HepG2 (cell line): ENCODE data around the gene SAPCD1. TPM values are rescaled to one million over a fixed set of nuclear protein-coding genes. Genes with fewer than 3 reads are reported as not detected.

Experiments used
- AGO1 ChIP-seq: fragments of 200-400 bp; formaldehyde crosslinking; IDR thresholded peaks from 2 replicates; pipeline ENCODE4 v1.6.1; 2017; ENCODE audit warnings: mild to moderate bottlenecking, low read depth, low read length, moderate library complexity; ENCODE audit not compliant: poor library complexity, severe bottlenecking
- ATRX ChIP-seq: sonication (generic); formaldehyde crosslinking; IDR thresholded peaks from 2 replicates; pipeline ENCODE4 v1.4.0; 2020; ENCODE audit warnings: missing genetic modification reagents, borderline replicate concordance
- BRCA1 ChIP-seq: sonication (generic); formaldehyde crosslinking; IDR thresholded peaks from 2 replicates; pipeline ENCODE4 v1.4.0; 2020; ENCODE audit warnings: missing genetic modification reagents
- CC2D1A ChIP-seq: sonication (generic); formaldehyde crosslinking; IDR thresholded peaks from 2 replicates; pipeline ENCODE4 v1.8.1; 2023; ENCODE audit warnings: mild to moderate bottlenecking, missing genetic modification reagents
- JUN ChIP-seq: sonication (generic); formaldehyde crosslinking; IDR thresholded peaks from 2 replicates; pipeline ENCODE4 v1.4.0; 2020; ENCODE audit warnings: mild to moderate bottlenecking, missing genetic modification reagents
- KDM2A ChIP-seq: sonication (generic); formaldehyde crosslinking; IDR thresholded peaks from 2 replicates; pipeline ENCODE4 v1.4.0; 2020; ENCODE audit warnings: low read depth, missing genetic modification reagents, borderline replicate concordance
- KDM5A ChIP-seq: fragments of 200-600 bp; sonication (generic); IDR thresholded peaks from 2 replicates; pipeline ENCODE4 v1.7.0; 2018; ENCODE audit warnings: antibody characterized with exemption, mild to moderate bottlenecking, low read length, borderline replicate concordance
- MATR3 ChIP-seq: sonication (generic); formaldehyde crosslinking; IDR thresholded peaks from 2 replicates; pipeline ENCODE4 v1.4.0; 2020; ENCODE audit warnings: missing genetic modification reagents
- MAZ ChIP-seq, 2 experiments: sonication (generic) in 1 of 2; formaldehyde crosslinking in 1 of 2; IDR thresholded peaks; 2 replicates each; pipeline versions ENCODE4 v1.5.0 to v1.6.1; 2012 to 2020; ENCODE audit warnings: low read depth in 2 of 2, mild to moderate bottlenecking in 2 of 2, borderline replicate concordance in 1 of 2, improper control_type of control experiment in 1 of 2, low read length in 1 of 2, missing genetic modification reagents in 1 of 2, moderate library complexity in 1 of 2
- MIER3 ChIP-seq: IDR thresholded peaks from 2 replicates; pipeline ENCODE4 v1.6.1; 2016; ENCODE audit warnings: missing compliant biosample characterization, borderline replicate concordance
- NFIC ChIP-seq: IDR thresholded peaks from 2 replicates; pipeline ENCODE4 v1.6.1; 2012; ENCODE audit warnings: mild to moderate bottlenecking, low read length, inconsistent platforms
- SMARCE1 ChIP-seq: fragments of 450-650 bp; IDR thresholded peaks from 2 replicates; pipeline ENCODE4 v1.6.1; 2017; ENCODE audit warnings: borderline replicate concordance
- TSC22D2 ChIP-seq: sonication (generic); formaldehyde crosslinking; IDR thresholded peaks from 2 replicates; pipeline ENCODE4 v1.5.1; 2020; ENCODE audit warnings: missing genetic modification reagents, mild to moderate bottlenecking, borderline replicate concordance
- ZNF205 ChIP-seq: IDR thresholded peaks from 2 replicates; pipeline ENCODE4 v1.6.1; 2018; ENCODE audit warnings: missing biosample characterization, missing genetic modification reagents
- ZNF207 ChIP-seq: fragments of 450-650 bp; IDR thresholded peaks from 2 replicates; pipeline ENCODE4 v1.6.1; 2016; ENCODE audit warnings: antibody characterized with exemption, borderline replicate concordance
- ZNF550 ChIP-seq: sonication (generic); formaldehyde crosslinking; IDR thresholded peaks from 2 replicates; pipeline ENCODE4 v1.4.0; 2020; ENCODE audit warnings: mild to moderate bottlenecking, missing genetic modification reagents, borderline replicate concordance
- polyA plus RNA-seq, 8 experiments: library from polyadenylated mRNA; depleted of rRNA in 3 of 8; stranded (reverse) in 7 of 8; unstranded in 1 of 8; fragments of >200 nt; fragmentation: Illumina TruSeq in 4 of 8; extraction: Trizol in 4 of 8; gene quantifications; 2 replicates each; pipeline versions ENCODE4 v1.2.1 to v1.2.3, GENCODE V29; 2011 to 2016; ENCODE audit warnings: low read depth in 4 of 8, missing spikeins in 1 of 8, mixed read lengths in 1 of 8; ENCODE audit not compliant: insufficient read depth in 1 of 8
- total RNA-seq, 5 experiments: library from RNA; depleted of rRNA; stranded (reverse); fragments of >200 nt; fragmentation: Illumina TruSeq; extraction: Trizol; gene quantifications; 2 replicates each; pipeline ENCODE4 v1.2.3, GENCODE V29; 2016; ENCODE audit warnings: low read depth in 1 of 5
- TF ChIP-seq, protein P1 (sequence below): sonication (generic); IDR thresholded peaks from 2 replicates; pipeline ENCODE4 v1.6.1; 2016; ENCODE audit warnings: low read depth, borderline replicate concordance
- TF ChIP-seq, protein P2 (sequence below), 2 experiments: sonication (generic) in 1 of 2; formaldehyde crosslinking in 1 of 2; IDR thresholded peaks; 2 replicates each; pipeline versions ENCODE4 v1.6.1 to v1.9.0; 2014 to 2022; ENCODE audit warnings: antibody characterized with exemption in 1 of 2, borderline replicate concordance in 1 of 2, inconsistent platforms in 1 of 2, low read depth in 1 of 2, missing genetic modification reagents in 1 of 2
- TF ChIP-seq, protein P3 (sequence below): sonication (generic); formaldehyde crosslinking; IDR thresholded peaks from 2 replicates; pipeline ENCODE4 v1.4.0; 2020; ENCODE audit warnings: missing genetic modification reagents, borderline replicate concordance

SAPCD1 gene
- total and polyA plus RNA-seq, 2 of the 13 experiments (the other 11 are each of a cell fraction or from before 2014, with no cell fraction given), result 2.5 to 3.9 TPM

DNA sequence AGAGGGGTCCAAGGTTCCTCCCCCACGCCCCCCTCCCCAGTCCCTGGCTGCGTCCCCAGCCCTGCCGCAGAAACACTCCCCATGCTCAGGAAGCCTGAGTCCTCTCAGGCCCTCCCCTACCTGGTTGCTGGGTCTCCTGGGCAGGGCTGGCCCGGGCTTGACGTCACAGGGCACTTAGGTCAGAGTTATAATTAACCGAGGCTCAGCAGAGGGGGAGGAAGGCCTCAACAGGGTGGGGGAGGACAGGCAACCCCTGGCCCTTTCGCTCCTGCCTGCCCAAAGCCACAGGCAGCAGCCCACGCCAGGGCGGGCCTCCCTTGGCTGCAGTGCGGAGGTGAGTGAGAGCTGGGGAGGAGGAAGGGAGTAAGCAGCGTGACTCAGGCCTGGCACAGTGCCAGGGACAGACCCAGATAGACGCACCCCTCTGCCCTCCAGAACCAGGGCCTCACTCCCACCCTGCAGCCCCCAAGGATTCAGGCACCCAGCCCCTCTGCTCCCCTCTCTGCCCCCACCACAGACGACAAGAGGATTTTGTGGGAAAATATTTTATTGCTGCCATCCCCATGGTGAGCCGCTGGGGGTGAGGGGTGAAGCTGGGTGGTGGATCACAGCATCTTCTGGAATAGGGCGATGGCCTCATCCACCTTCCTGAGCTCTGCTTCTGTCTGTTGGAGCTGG is 14.7 kb downstream of the SAPCD1 start, which contains the start of gene VWA7 (continued):
- TF ChIP-seq CC2D1A, result no peak
- TF ChIP-seq, protein P1, sequence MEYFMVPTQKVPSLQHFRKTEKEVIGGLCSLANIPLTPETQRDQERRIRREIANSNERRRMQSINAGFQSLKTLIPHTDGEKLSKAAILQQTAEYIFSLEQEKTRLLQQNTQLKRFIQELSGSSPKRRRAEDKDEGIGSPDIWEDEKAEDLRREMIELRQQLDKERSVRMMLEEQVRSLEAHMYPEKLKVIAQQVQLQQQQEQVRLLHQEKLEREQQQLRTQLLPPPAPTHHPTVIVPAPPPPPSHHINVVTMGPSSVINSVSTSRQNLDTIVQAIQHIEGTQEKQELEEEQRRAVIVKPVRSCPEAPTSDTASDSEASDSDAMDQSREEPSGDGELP, result peak; percentile 66; the same call in 1 of the 2 replicates
- no peak; the same call in 1 of the 2 replicates for TF ChIP-seq NFIC
- peak; percentile 45; the same call in 1 of the 2 replicates for TF ChIP-seq MAZ (IDR thresholded peaks at IDR 0.05; ENCODE audit: borderline replicate concordance, low read depth, low read length)
- peak; percentile 82; the same call in 1 of the 2 replicates for TF ChIP-seq MAZ (CRISPR knock-in tag; IDR thresholded peaks at IDR 0.05; ENCODE audit: low read depth)
- no peak; the same call in 1 of the 2 replicates for TF ChIP-seq ATRX (CRISPR knock-in tag)
- TF ChIP-seq ZNF207, result no peak
- TF ChIP-seq, protein P2, sequence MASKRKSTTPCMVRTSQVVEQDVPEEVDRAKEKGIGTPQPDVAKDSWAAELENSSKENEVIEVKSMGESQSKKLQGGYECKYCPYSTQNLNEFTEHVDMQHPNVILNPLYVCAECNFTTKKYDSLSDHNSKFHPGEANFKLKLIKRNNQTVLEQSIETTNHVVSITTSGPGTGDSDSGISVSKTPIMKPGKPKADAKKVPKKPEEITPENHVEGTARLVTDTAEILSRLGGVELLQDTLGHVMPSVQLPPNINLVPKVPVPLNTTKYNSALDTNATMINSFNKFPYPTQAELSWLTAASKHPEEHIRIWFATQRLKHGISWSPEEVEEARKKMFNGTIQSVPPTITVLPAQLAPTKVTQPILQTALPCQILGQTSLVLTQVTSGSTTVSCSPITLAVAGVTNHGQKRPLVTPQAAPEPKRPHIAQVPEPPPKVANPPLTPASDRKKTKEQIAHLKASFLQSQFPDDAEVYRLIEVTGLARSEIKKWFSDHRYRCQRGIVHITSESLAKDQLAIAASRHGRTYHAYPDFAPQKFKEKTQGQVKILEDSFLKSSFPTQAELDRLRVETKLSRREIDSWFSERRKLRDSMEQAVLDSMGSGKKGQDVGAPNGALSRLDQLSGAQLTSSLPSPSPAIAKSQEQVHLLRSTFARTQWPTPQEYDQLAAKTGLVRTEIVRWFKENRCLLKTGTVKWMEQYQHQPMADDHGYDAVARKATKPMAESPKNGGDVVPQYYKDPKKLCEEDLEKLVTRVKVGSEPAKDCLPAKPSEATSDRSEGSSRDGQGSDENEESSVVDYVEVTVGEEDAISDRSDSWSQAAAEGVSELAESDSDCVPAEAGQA (IDR thresholded peaks at IDR 0.05; ENCODE audit: low read depth), result peak; percentile 65; the same call in 1 of the 2 replicates
- TF ChIP-seq, protein P2 (CRISPR knock-in tag; IDR thresholded peaks at IDR 0.05; ENCODE audit: borderline replicate concordance), result no peak
- TF ChIP-seq KDM5A, result no peak
- TF ChIP-seq JUN (CRISPR knock-in tag), result 0 out of 2 replicates have a peak, but pooled peaks have one; percentile 16
- TF ChIP-seq SMARCE1, result no peak
- no peak for TF ChIP-seq MATR3
- TF ChIP-seq ZNF550 (CRISPR knock-in tag), result no peak
- TF ChIP-seq, protein P3, sequence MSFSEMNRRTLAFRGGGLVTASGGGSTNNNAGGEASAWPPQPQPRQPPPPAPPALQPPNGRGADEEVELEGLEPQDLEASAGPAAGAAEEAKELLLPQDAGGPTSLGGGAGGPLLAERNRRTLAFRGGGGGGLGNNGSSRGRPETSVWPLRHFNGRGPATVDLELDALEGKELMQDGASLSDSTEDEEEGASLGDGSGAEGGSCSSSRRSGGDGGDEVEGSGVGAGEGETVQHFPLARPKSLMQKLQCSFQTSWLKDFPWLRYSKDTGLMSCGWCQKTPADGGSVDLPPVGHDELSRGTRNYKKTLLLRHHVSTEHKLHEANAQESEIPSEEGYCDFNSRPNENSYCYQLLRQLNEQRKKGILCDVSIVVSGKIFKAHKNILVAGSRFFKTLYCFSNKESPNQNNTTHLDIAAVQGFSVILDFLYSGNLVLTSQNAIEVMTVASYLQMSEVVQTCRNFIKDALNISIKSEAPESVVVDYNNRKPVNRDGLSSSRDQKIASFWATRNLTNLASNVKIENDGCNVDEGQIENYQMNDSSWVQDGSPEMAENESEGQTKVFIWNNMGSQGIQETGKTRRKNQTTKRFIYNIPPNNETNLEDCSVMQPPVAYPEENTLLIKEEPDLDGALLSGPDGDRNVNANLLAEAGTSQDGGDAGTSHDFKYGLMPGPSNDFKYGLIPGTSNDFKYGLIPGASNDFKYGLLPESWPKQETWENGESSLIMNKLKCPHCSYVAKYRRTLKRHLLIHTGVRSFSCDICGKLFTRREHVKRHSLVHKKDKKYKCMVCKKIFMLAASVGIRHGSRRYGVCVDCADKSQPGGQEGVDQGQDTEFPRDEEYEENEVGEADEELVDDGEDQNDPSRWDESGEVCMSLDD (CRISPR knock-in tag), result no peak; the same call in 1 of the 2 replicates
- TF ChIP-seq ZNF205, result peak; percentile 85; the same call in 1 of the 2 replicates
- peak; percentile 98 for TF ChIP-seq KDM2A (CRISPR knock-in tag)
- TF ChIP-seq AGO1, result peak; percentile 94
- no peak for TF ChIP-seq BRCA1 (CRISPR knock-in tag)
- TF ChIP-seq TSC22D2 (CRISPR knock-in tag), result 0 out of 2 replicates have a peak, but pooled peaks have one; percentile 49
- no peak; the same call in none of the 2 replicates for TF ChIP-seq MIER3 (CRISPR knock-in tag)
